Fibroblast of mammary gland (primary cell): ENCODE measurements around the gene COL15A1.
A peak's percentile ranks its signal among the peaks of the same experiment; 100 is the strongest.

Experiments
- DNase-seq: peaks from one replicate; pipeline ENCODE4 v3.0.0-alpha.2; 2010; ENCODE audit warnings: low read depth
- H3K4me3 ChIP-seq: 2 replicates; pipeline ENCODE4 v1.5.1; 2011; ENCODE audit warnings: low read depth, mild to moderate bottlenecking, low read length, moderate library complexity; ENCODE audit not compliant: control insufficient read depth
- CTCF ChIP-seq: conservative IDR thresholded peaks from 2 replicates; pipeline ENCODE4 v1.5.1; 2011; ENCODE audit warnings: low read depth, low read length, inconsistent platforms; ENCODE audit not compliant: control insufficient read depth, insufficient read depth

COL15A1 gene

DNA sequence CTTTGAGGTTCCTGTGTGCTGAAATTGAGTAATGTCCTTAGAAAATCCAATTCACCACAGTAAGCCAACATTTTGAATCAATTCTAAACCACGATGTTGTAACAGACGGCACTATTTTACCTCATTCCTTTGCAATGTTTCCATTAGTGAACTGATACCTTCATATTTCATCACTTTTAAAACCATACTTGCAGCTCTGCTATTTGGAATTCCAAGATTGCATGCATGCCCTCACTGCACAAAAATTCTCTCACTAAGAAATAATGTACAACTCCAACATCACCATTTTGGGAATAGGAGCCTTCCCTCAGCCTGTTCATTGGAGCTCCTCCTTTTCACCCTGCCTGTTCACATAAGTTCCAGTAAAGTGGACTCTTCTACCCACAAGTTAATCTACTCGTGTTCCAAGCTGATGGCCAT, 86.4 kb downstream of the COL15A1 start:
- DNase-seq: peak; percentile 94
- H3K4me3 ChIP-seq: no peak overlapping the region
- no peak for TF ChIP-seq CTCF

DNA sequence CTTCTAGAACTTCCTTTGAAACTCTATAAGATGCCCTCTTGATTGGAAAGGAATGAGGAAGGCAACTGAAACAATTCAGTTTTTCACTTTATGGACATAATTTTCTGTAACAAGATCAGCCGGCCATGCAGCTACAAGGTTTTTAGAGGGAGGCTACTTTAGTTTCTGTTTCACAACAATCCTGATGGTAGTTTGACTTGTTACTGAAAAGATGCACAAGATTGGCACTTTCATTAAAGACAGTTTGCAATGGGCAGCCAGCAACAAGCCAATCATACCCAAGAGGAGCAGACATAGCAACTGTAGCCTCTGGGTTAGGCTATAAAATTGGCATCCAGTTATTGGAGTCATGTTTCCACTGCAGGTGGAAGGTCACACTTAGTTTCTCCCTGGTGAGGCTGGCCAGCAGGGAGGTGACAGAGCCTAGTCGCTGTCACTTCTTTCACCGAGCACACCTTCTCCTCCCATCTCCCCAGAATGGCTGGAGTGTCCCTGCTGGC, 87.0 kb downstream of the COL15A1 start:
- H3K4me3 ChIP-seq: no peak overlapping the region
- DNase-seq: no peak
- TF ChIP-seq CTCF: no peak

DNA sequence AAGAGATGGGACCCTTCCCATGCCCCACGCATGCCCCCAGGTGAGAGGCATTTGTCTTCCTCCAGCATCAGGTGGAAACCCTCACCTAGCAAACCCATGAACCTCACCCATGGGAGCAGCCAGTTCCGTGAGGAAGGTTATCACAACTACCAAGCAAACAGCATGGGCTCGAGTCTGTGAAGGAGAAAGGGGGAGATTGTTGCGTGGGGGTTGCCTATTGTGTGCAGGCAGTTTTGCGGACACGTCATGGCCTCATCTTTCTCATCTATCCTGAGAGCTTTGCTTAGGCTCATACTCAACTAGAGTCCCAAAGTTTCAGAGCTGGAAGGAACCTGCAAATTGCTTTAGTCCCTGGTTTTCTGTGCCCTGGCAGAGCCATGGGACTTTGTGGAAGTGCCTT, 87.6 kb downstream of the COL15A1 start:
- no peak for TF ChIP-seq CTCF

GRCh38 chr9:99031994-99032393, 88.3 kb downstream of the COL15A1 start:
- DNase-seq: no peak
- no peak for TF ChIP-seq CTCF
- H3K4me3 ChIP-seq: no peak overlapping the region

More for the DNA sequence above, 87.6 kb downstream of the COL15A1 start:
- no peak overlapping the region for H3K4me3 ChIP-seq
- no peak for DNase-seq

GRCh38 chr9:99034149-99034548, 90.4 kb downstream of the COL15A1 start:
- no peak overlapping the region for H3K4me3 ChIP-seq
- no peak for TF ChIP-seq CTCF
- DNase-seq: no peak

DNA sequence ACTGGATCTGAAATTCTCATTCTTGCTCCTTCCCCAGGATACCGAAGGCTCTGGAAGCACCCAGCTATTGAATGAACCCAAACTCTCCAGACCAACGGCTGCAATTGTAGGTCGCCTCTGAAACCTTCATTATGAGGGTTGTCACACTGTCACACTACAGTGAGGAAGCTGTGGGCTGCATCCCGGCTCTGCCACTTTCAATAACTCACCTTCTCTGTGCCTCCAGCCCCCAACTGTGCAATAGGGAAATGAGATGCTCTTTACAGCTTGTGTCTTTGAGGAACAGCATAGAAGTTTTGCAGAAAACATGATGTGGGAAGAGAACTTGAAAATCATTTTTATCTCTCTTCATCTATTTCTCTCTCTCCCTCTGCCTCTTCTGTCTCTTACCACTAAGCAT, 91.6 kb downstream of the COL15A1 start:
- DNase-seq: no peak
- no peak overlapping the region for H3K4me3 ChIP-seq
- no peak for TF ChIP-seq CTCF
